ENCODE data around the gene STEAP1B. TPM values are rescaled to one million over a fixed set of nuclear protein-coding genes. Genes with fewer than 3 reads are reported as not detected.

Gene STEAP1B
- total and polyA plus RNA-seq, 8 donors, result 0.13 to 1.6 TPM; not detected in 6

GRCh38 chr7:22406715-22407114 is 93.3 kb downstream of the STEAP1B start:
- 90 to 94% (median 94%) methylated on average over 4 of the region's 4 CpGs for WGBS, 5 donors
- H3K4me1 ChIP-seq, result no peaks in the 10 kb centered on the region
- H3K27me3 ChIP-seq, result no peaks in the 10 kb centered on the region
- H3K9me3 ChIP-seq, result no peaks in the 10 kb centered on the region
- H3K27ac ChIP-seq, result no peak overlapping the region
- no peaks in the 10 kb centered on the region for H3K36me3 ChIP-seq
- DNase-seq, result no peak
- no peak for TF ChIP-seq EP300 (IDR thresholded peaks at IDR 0.05)
- TF ChIP-seq POLR2A (IDR thresholded peaks at IDR 0.05), result no peak
- no peak for TF ChIP-seq POLR2AphosphoS5 (IDR thresholded peaks at IDR 0.05)
- no peak for TF ChIP-seq CTCF (IDR thresholded peaks at IDR 0.05)
- intact Hi-C loops (cut with DNase I; ENCODE audit: low total_unique reads), result no loop called here
- H3K4me3 ChIP-seq, result no peak overlapping the region

GRCh38 chr7:22404421-22405023 is 95.5 kb downstream of the STEAP1B start:
- Histone ChIP-seq H3K4me1 (no peaks in the 10 kb centered on the region), H3K36me3 (no peaks in the 10 kb centered on the region), H3K9me3 (no peaks in the 10 kb centered on the region), H3K27me3 (no peaks in the 10 kb centered on the region), H3K4me3 (no peak overlapping the region), H3K27ac (no peak overlapping the region)
- intact Hi-C loops (cut with DNase I; ENCODE audit: low total_unique reads), result no loop called here
- 69 to 84% (median 76%) methylated on average over 3 of the region's 3 CpGs for WGBS, 5 donors
- DNase-seq, result no peak
- TF ChIP-seq CTCF (IDR thresholded peaks at IDR 0.05) (no peak), EP300 (IDR thresholded peaks at IDR 0.05) (no peak)

- no peaks in the 10 kb centered on the region for H3K9me3 ChIP-seq
- no peaks in the 10 kb centered on the region for H3K4me1 ChIP-seq
- H3K4me3 ChIP-seq, result no peak overlapping the region
- H3K27me3 ChIP-seq, result no peaks in the 10 kb centered on the region
- TF ChIP-seq EP300 (IDR thresholded peaks at IDR 0.05), result no peak
- TF ChIP-seq POLR2A (IDR thresholded peaks at IDR 0.05), result no peak
- no peak for TF ChIP-seq CTCF (IDR thresholded peaks at IDR 0.05)
- no peak for TF ChIP-seq POLR2AphosphoS5 (IDR thresholded peaks at IDR 0.05)
- WGBS, 5 donors, result 90 to 100% (median 94%) methylated on average over 2 of the region's 2 CpGs
- DNase-seq, result no peak
- H3K36me3 ChIP-seq, result no peaks in the 10 kb centered on the region
- no peak overlapping the region for H3K27ac ChIP-seq
- intact Hi-C loops (cut with DNase I; ENCODE audit: low total_unique reads), result no loop called here
Observed at GRCh38 chr7:22403344-22403743, 96.6 kb downstream of the STEAP1B start.

GRCh38 chr7:22402250-22402649 is 97.7 kb downstream of the STEAP1B start:
- DNase-seq, result no peak
- intact Hi-C loops (cut with DNase I; ENCODE audit: low total_unique reads), result no loop called here
- Histone ChIP-seq H3K4me3 (no peak overlapping the region), H3K27me3 (no peaks in the 10 kb centered on the region), H3K27ac (no peak overlapping the region), H3K9me3 (no peaks in the 10 kb centered on the region), H3K4me1 (no peaks in the 10 kb centered on the region), H3K36me3 (no peaks in the 10 kb centered on the region)
- TF ChIP-seq POLR2AphosphoS5 (IDR thresholded peaks at IDR 0.05) (no peak), EP300 (IDR thresholded peaks at IDR 0.05) (no peak), CTCF (IDR thresholded peaks at IDR 0.05) (no peak), POLR2A (IDR thresholded peaks at IDR 0.05) (no peak)
- 66 to 81% (median 73%) methylated on average over 2 of the region's 2 CpGs for WGBS, 5 donors
